ENCODE data around the gene CACNA2D3.

CACNA2D3 gene

GRCh38 chr3:54814224-54814623 lies 691.9 kb downstream of the CACNA2D3 start:
- H3K79me1 ChIP-seq (ENCODE audit: low read length) = no peaks in the 10 kb centered on the region
- H4K5ac ChIP-seq (ENCODE audit: low read length) = no peak overlapping the region

DNA sequence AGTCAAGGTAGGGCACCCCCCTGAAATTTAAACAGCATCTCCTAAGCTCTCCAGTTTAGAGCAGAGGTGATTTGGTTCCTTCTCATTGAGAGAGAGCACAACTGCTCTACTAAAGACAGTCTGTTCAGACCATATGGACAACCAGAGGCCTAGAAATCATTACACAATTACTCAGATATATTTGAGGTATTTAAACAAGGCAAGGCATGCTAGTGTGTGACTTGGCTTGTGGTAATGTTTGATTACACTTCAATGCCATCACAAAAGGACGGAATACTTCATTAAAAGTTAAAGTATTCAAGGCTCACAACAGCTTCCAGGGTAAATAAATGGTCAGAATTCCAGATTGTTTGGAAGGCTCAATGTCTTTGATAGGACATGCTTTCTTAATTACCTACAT lies 695.3 kb downstream of the CACNA2D3 start:
- Histone ChIP-seq H3K4me2 (ENCODE audit: low read length) (no peak overlapping the region), H3K9ac (ENCODE audit: low read length) (no peak overlapping the region), H3K36me3 (ENCODE audit: control insufficient read depth, insufficient read depth, low read length) (no peaks in the 10 kb centered on the region), H3K56ac (ENCODE audit: low read length) (no peak overlapping the region), H3K79me2 (ENCODE audit: control insufficient read depth, insufficient read depth, low read length) (no peaks in the 10 kb centered on the region), H3K27me3 (ENCODE audit: insufficient read depth, low read length, poor library complexity) (no peaks in the 10 kb centered on the region), H2BK5ac (ENCODE audit: low read length) (no peak overlapping the region), H4K8ac (ENCODE audit: low read depth, low read length) (no peak overlapping the region), H2AK5ac (ENCODE audit: low read length) (no peak overlapping the region), H4K5ac (ENCODE audit: low read length) (no peak overlapping the region), H3K79me1 (ENCODE audit: low read length) (no peaks in the 10 kb centered on the region), H3K4me3 (ENCODE audit: low read length) (no peak overlapping the region), H3K27ac (ENCODE audit: low read depth, low read length) (no peak overlapping the region), H2BK120ac (ENCODE audit: low read depth, low read length) (no peak overlapping the region), H3K23ac (ENCODE audit: low read length) (no peak overlapping the region), H3K18ac (ENCODE audit: low read length) (no peak overlapping the region), H3K4me1 (ENCODE audit: control insufficient read depth, low read depth, low read length) (no peaks in the 10 kb centered on the region), H2BK15ac (replicated peaks; ENCODE audit: low read depth) (no peak overlapping the region), H3K4ac (ENCODE audit: low read depth, low read length) (no peak overlapping the region)
- no peak for DNase-seq
- WGBS (ENCODE audit: extremely low coverage, insufficient coverage, low lambda C conversion rate) = no CpG with 5 or more reads among the region's 1 CpG

More at GRCh38 chr3:54814224-54814623, 691.9 kb downstream of the CACNA2D3 start:
- Histone ChIP-seq H3K23ac (ENCODE audit: low read length) (no peak overlapping the region), H3K4me1 (ENCODE audit: control insufficient read depth, low read depth, low read length) (no peaks in the 10 kb centered on the region), H3K56ac (ENCODE audit: low read length) (no peak overlapping the region), H3K4me3 (ENCODE audit: low read length) (no peak overlapping the region), H2BK5ac (ENCODE audit: low read length) (no peak overlapping the region), H3K9ac (ENCODE audit: low read length) (no peak overlapping the region), H3K4ac (ENCODE audit: low read depth, low read length) (no peak overlapping the region), H2BK120ac (ENCODE audit: low read depth, low read length) (no peak overlapping the region), H3K27me3 (ENCODE audit: insufficient read depth, low read length, poor library complexity) (no peaks in the 10 kb centered on the region), H4K8ac (ENCODE audit: low read depth, low read length) (no peak overlapping the region), H3K18ac (ENCODE audit: low read length) (no peak overlapping the region), H2AK5ac (ENCODE audit: low read length) (no peak overlapping the region), H3K4me2 (ENCODE audit: low read length) (no peak overlapping the region), H2BK15ac (replicated peaks; ENCODE audit: low read depth) (no peak overlapping the region), H3K36me3 (ENCODE audit: control insufficient read depth, insufficient read depth, low read length) (no peaks in the 10 kb centered on the region), H3K79me2 (ENCODE audit: control insufficient read depth, insufficient read depth, low read length) (no peaks in the 10 kb centered on the region), H3K27ac (ENCODE audit: low read depth, low read length) (no peak overlapping the region)
- no CpG with 5 or more reads among the region's 3 CpGs for WGBS (ENCODE audit: extremely low coverage, insufficient coverage, low lambda C conversion rate)
- DNase-seq = no peak

- Histone ChIP-seq H2BK15ac (replicated peaks; ENCODE audit: low read depth) (no peak overlapping the region), H3K23ac (ENCODE audit: low read length) (no peak overlapping the region), H4K8ac (ENCODE audit: low read depth, low read length) (no peak overlapping the region), H3K27ac (ENCODE audit: low read depth, low read length) (no peak overlapping the region), H4K5ac (ENCODE audit: low read length) (no peak overlapping the region), H3K18ac (ENCODE audit: low read length) (no peak overlapping the region), H3K4me3 (ENCODE audit: low read length) (no peak overlapping the region), H2BK5ac (ENCODE audit: low read length) (no peak overlapping the region), H3K79me2 (ENCODE audit: control insufficient read depth, insufficient read depth, low read length) (no peaks in the 10 kb centered on the region), H3K79me1 (ENCODE audit: low read length) (no peaks in the 10 kb centered on the region), H2BK120ac (ENCODE audit: low read depth, low read length) (no peak overlapping the region), H3K9ac (ENCODE audit: low read length) (no peak overlapping the region), H3K4me2 (ENCODE audit: low read length) (no peak overlapping the region), H3K27me3 (ENCODE audit: insufficient read depth, low read length, poor library complexity) (no peaks in the 10 kb centered on the region), H3K4ac (ENCODE audit: low read depth, low read length) (no peak overlapping the region), H3K4me1 (ENCODE audit: control insufficient read depth, low read depth, low read length) (no peaks in the 10 kb centered on the region), H2AK5ac (ENCODE audit: low read length) (no peak overlapping the region), H3K56ac (ENCODE audit: low read length) (no peak overlapping the region), H3K36me3 (ENCODE audit: control insufficient read depth, insufficient read depth, low read length) (no peaks in the 10 kb centered on the region)
- no CpG with 5 or more reads among the region's 2 CpGs for WGBS (ENCODE audit: extremely low coverage, insufficient coverage, low lambda C conversion rate)
- no peak for DNase-seq
Observed at GRCh38 chr3:54818486-54818885, 696.1 kb downstream of the CACNA2D3 start.

DNA sequence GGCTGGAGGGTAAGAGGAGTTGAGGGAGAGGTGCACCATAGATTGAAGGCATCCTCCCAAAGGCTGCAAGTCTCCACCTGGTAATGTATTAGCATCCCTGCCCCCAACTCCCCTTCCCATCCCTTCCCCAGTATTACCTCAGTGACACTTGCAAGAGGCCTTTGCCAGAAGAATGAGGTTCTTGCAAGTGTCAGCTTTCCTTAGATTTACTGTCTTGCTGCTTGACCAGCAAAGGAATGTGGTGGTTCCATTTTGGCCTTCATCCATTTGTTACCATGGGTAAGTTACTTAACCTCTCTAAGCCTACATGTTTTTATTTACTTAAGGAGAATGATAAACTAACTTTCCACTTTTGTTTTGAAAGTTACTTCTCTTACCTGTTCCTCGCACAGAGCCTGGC lies 696.6 kb downstream of the CACNA2D3 start:
- H3K27me3 ChIP-seq (ENCODE audit: insufficient read depth, low read length, poor library complexity) = no peaks in the 10 kb centered on the region
- H3K4me1 ChIP-seq (ENCODE audit: control insufficient read depth, low read depth, low read length) = no peaks in the 10 kb centered on the region
- no CpG with 5 or more reads among the region's 1 CpG for WGBS (ENCODE audit: extremely low coverage, insufficient coverage, low lambda C conversion rate)

GRCh38 chr3:54819946-54820345 lies 697.6 kb downstream of the CACNA2D3 start:
- Histone ChIP-seq H3K36me3 (ENCODE audit: control insufficient read depth, insufficient read depth, low read length) (no peaks in the 10 kb centered on the region), H3K23ac (ENCODE audit: low read length) (no peak overlapping the region), H3K18ac (ENCODE audit: low read length) (no peak overlapping the region), H2AK5ac (ENCODE audit: low read length) (no peak overlapping the region), H3K4me1 (ENCODE audit: control insufficient read depth, low read depth, low read length) (no peaks in the 10 kb centered on the region), H3K27me3 (ENCODE audit: insufficient read depth, low read length, poor library complexity) (no peaks in the 10 kb centered on the region), H3K27ac (ENCODE audit: low read depth, low read length) (no peak overlapping the region), H2BK15ac (replicated peaks; ENCODE audit: low read depth) (no peak overlapping the region), H3K4me3 (ENCODE audit: low read length) (no peak overlapping the region), H3K79me2 (ENCODE audit: control insufficient read depth, insufficient read depth, low read length) (no peaks in the 10 kb centered on the region), H4K8ac (ENCODE audit: low read depth, low read length) (no peak overlapping the region), H3K56ac (ENCODE audit: low read length) (no peak overlapping the region), H4K5ac (ENCODE audit: low read length) (no peak overlapping the region), H2BK5ac (ENCODE audit: low read length) (no peak overlapping the region), H3K79me1 (ENCODE audit: low read length) (no peaks in the 10 kb centered on the region), H3K4ac (ENCODE audit: low read depth, low read length) (no peak overlapping the region), H3K9ac (ENCODE audit: low read length) (no peak overlapping the region), H2BK120ac (ENCODE audit: low read depth, low read length) (no peak overlapping the region), H3K4me2 (ENCODE audit: low read length) (no peak overlapping the region)
- no CpG with 5 or more reads among the region's 5 CpGs for WGBS (ENCODE audit: extremely low coverage, insufficient coverage, low lambda C conversion rate)
- DNase-seq = no peak

More for the DNA sequence above, 696.6 kb downstream of the CACNA2D3 start:
- Histone ChIP-seq H2BK120ac (ENCODE audit: low read depth, low read length) (no peak overlapping the region), H2AK5ac (ENCODE audit: low read length) (no peak overlapping the region), H3K18ac (ENCODE audit: low read length) (no peak overlapping the region), H3K56ac (ENCODE audit: low read length) (no peak overlapping the region), H3K27ac (ENCODE audit: low read depth, low read length) (no peak overlapping the region), H3K9ac (ENCODE audit: low read length) (no peak overlapping the region), H3K4me3 (ENCODE audit: low read length) (no peak overlapping the region), H2BK15ac (replicated peaks; ENCODE audit: low read depth) (no peak overlapping the region), H3K79me2 (ENCODE audit: control insufficient read depth, insufficient read depth, low read length) (no peaks in the 10 kb centered on the region), H3K4ac (ENCODE audit: low read depth, low read length) (no peak overlapping the region), H3K23ac (ENCODE audit: low read length) (no peak overlapping the region), H3K79me1 (ENCODE audit: low read length) (no peaks in the 10 kb centered on the region), H3K4me2 (ENCODE audit: low read length) (no peak overlapping the region), H2BK5ac (ENCODE audit: low read length) (no peak overlapping the region), H3K36me3 (ENCODE audit: control insufficient read depth, insufficient read depth, low read length) (no peaks in the 10 kb centered on the region), H4K8ac (ENCODE audit: low read depth, low read length) (no peak overlapping the region), H4K5ac (ENCODE audit: low read length) (no peak overlapping the region)
- no peak for DNase-seq

DNA sequence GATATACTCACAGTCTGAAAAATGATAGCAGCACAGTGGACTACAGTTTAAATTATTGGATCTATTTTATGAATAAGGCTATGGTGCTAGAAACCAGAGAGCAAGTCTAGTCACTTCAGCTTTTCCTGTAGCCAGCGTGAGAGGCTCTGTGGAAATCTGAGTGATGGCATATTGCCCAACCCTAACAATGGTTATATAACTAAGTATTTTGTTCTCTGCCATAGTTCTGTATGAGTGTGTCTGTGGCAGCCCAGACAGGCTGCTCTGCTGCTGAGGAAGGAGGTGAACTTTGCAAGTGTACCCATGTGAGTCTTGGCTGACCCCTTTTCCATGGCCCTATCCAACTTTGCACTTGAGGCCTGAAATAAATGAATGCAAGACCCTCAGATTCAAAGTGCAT lies 699.9 kb downstream of the CACNA2D3 start:
- H3K27ac ChIP-seq (ENCODE audit: low read depth, low read length) = no peak overlapping the region
- H3K27me3 ChIP-seq (ENCODE audit: insufficient read depth, low read length, poor library complexity) = no peaks in the 10 kb centered on the region
- no peak overlapping the region for H2AK5ac ChIP-seq (ENCODE audit: low read length)
- no peak overlapping the region for H3K4me3 ChIP-seq (ENCODE audit: low read length)
- H3K18ac ChIP-seq (ENCODE audit: low read length) = no peak overlapping the region
- H3K9ac ChIP-seq (ENCODE audit: low read length) = no peak overlapping the region
- no peak overlapping the region for H3K4ac ChIP-seq (ENCODE audit: low read depth, low read length)
- no peak overlapping the region for H3K4me2 ChIP-seq (ENCODE audit: low read length)
- WGBS (ENCODE audit: extremely low coverage, insufficient coverage, low lambda C conversion rate) = no CpG with 5 or more reads among the region's 1 CpG
- H3K79me2 ChIP-seq (ENCODE audit: control insufficient read depth, insufficient read depth, low read length) = no peaks in the 10 kb centered on the region
- H4K5ac ChIP-seq (ENCODE audit: low read length) = no peak overlapping the region
- H2BK5ac ChIP-seq (ENCODE audit: low read length) = no peak overlapping the region
- no peaks in the 10 kb centered on the region for H3K79me1 ChIP-seq (ENCODE audit: low read length)
- no peaks in the 10 kb centered on the region for H3K36me3 ChIP-seq (ENCODE audit: control insufficient read depth, insufficient read depth, low read length)
- H2BK15ac ChIP-seq (replicated peaks; ENCODE audit: low read depth) = no peak overlapping the region
- no peak overlapping the region for H4K8ac ChIP-seq (ENCODE audit: low read depth, low read length)
- no peak overlapping the region for H2BK120ac ChIP-seq (ENCODE audit: low read depth, low read length)
- H3K56ac ChIP-seq (ENCODE audit: low read length) = no peak overlapping the region
- DNase-seq = no peak
- H3K23ac ChIP-seq (ENCODE audit: low read length) = no peak overlapping the region
- no peaks in the 10 kb centered on the region for H3K4me1 ChIP-seq (ENCODE audit: control insufficient read depth, low read depth, low read length)
